Nephron progenitor cell (in vitro differentiated cells): Measurements from ENCODE around the gene TADA2B.

Source experiments
- DNase-seq: peaks from one replicate; pipeline ENCODE4 v3.0.0; 2021
- H3K27ac Mint-ChIP-seq: 2 replicates; pipeline ENCODE4 v1.8.0; 2021; ENCODE audit warnings: mild to moderate bottlenecking, moderate library complexity, mixed read lengths
- H3K27me3 Mint-ChIP-seq: 2 replicates; pipeline ENCODE4 v1.8.0; 2021; ENCODE audit warnings: mild to moderate bottlenecking, low read depth, mixed read lengths; ENCODE audit not compliant: poor library complexity
- H3K36me3 Mint-ChIP-seq: 2 replicates; pipeline ENCODE4 v1.8.0; 2021; ENCODE audit warnings: low read depth, mixed read lengths
- H3K4me1 Mint-ChIP-seq: 2 replicates; pipeline ENCODE4 v1.8.0; 2021; ENCODE audit warnings: mixed read lengths
- H3K4me3 Mint-ChIP-seq: 2 replicates; pipeline ENCODE4 v1.8.0; 2021; ENCODE audit warnings: mild to moderate bottlenecking, moderate library complexity, mixed read lengths
- H3K9me3 Mint-ChIP-seq: 2 replicates; pipeline ENCODE4 v1.8.0; 2021; ENCODE audit warnings: mild to moderate bottlenecking, moderate library complexity, mixed read lengths
- CTCF ChIP-seq: fragments of 200-600 bp; sonication (generic); IDR thresholded peaks from 2 replicates; pipeline ENCODE4 v1.5.0; 2021; ENCODE audit warnings: antibody characterized with exemption

The TADA2B gene

GRCh38 chr4:7034262-7035081, 8.7 kb upstream of the TADA2B start:
- H3K4me1 Mint-ChIP-seq = peaks cover 27% of the 10 kb centered on the region
- no peak overlapping the region for H3K4me3 Mint-ChIP-seq
- TF ChIP-seq CTCF = no peak
- H3K27me3 Mint-ChIP-seq = peaks cover 6% of the 10 kb centered on the region
- DNase-seq = no peak
- H3K27ac Mint-ChIP-seq = no peak overlapping the region
- H3K9me3 Mint-ChIP-seq = no peaks in the 10 kb centered on the region
- peaks cover 17% of the 10 kb centered on the region for H3K36me3 Mint-ChIP-seq

- Mint-ChIP-seq H3K36me3 (no peaks in the 10 kb centered on the region), H3K4me3 (no peak overlapping the region), H3K9me3 (no peaks in the 10 kb centered on the region), H3K27ac (no peak overlapping the region), H3K27me3 (peaks cover 23% of the 10 kb centered on the region), H3K4me1 (peaks cover 19% of the 10 kb centered on the region)
- no peak for TF ChIP-seq CTCF
- no peak for DNase-seq
Observed at GRCh38 chr4:7037425-7037824, 5.7 kb upstream of the TADA2B start.

GRCh38 chr4:7040765-7041164, 2.4 kb upstream of the TADA2B start:
- no peak for DNase-seq
- Mint-ChIP-seq H3K27ac (no peak overlapping the region), H3K4me3 (peak overlapping the region; percentile 32), H3K27me3 (peaks cover 23% of the 10 kb centered on the region), H3K36me3 (no peaks in the 10 kb centered on the region), H3K4me1 (peaks cover 34% of the 10 kb centered on the region), H3K9me3 (no peaks in the 10 kb centered on the region)
- TF ChIP-seq CTCF = no peak

GRCh38 chr4:7041246-7041645, 1.9 kb upstream of the TADA2B start:
- Mint-ChIP-seq H3K4me1 (peaks cover 39% of the 10 kb centered on the region), H3K4me3 (peak overlapping the region; percentile 92), H3K27ac (no peak overlapping the region), H3K9me3 (no peaks in the 10 kb centered on the region), H3K27me3 (peaks cover 23% of the 10 kb centered on the region), H3K36me3 (no peaks in the 10 kb centered on the region)
- no peak for TF ChIP-seq CTCF
- DNase-seq = no peak

- Mint-ChIP-seq H3K9me3 (no peaks in the 10 kb centered on the region), H3K4me1 (peaks cover 46% of the 10 kb centered on the region), H3K36me3 (no peaks in the 10 kb centered on the region), H3K27ac (no peak overlapping the region), H3K4me3 (peak overlapping the region; percentile 92), H3K27me3 (peaks cover 23% of the 10 kb centered on the region)
- no peak for DNase-seq
- no peak for TF ChIP-seq CTCF
Observed at GRCh38 chr4:7041801-7042502, 1.2 kb upstream of the TADA2B start.
